Glutamatergic neuron (in vitro differentiated cells): Measurements from ENCODE around the gene ABHD1. TPM values are rescaled to one million over a fixed set of nuclear protein-coding genes. Genes with fewer than 3 reads are reported as not detected.

ENCODE experiments used
- DNase-seq: peaks from one replicate; pipeline ENCODE4 v3.0.0; 2022
- H3K27ac Mint-ChIP-seq: one replicate; pipeline ENCODE4 v1.8.0; 2020; ENCODE audit warnings: mild to moderate bottlenecking, mixed read lengths, inconsistent platforms; ENCODE audit not compliant: unreplicated experiment
- H3K27me3 Mint-ChIP-seq: one replicate; pipeline ENCODE4 v1.8.0; 2020; ENCODE audit warnings: mild to moderate bottlenecking, moderate library complexity, mixed read lengths, inconsistent platforms; ENCODE audit not compliant: unreplicated experiment
- H3K36me3 Mint-ChIP-seq: one replicate; pipeline ENCODE4 v1.8.0; 2020; ENCODE audit warnings: mild to moderate bottlenecking, mixed read lengths, inconsistent platforms; ENCODE audit not compliant: unreplicated experiment
- H3K4me1 Mint-ChIP-seq: one replicate; pipeline ENCODE4 v1.8.0; 2020; ENCODE audit warnings: mild to moderate bottlenecking, low read depth, mixed read lengths, inconsistent platforms; ENCODE audit not compliant: unreplicated experiment
- H3K4me3 Mint-ChIP-seq: one replicate; pipeline ENCODE4 v1.8.0; 2020; ENCODE audit warnings: mild to moderate bottlenecking, mixed read lengths, inconsistent platforms; ENCODE audit not compliant: unreplicated experiment
- H3K9me3 Mint-ChIP-seq: one replicate; pipeline ENCODE4 v1.8.0; 2020; ENCODE audit warnings: mild to moderate bottlenecking, moderate library complexity, mixed read lengths, inconsistent platforms; ENCODE audit not compliant: unreplicated experiment
- CTCF ChIP-seq: fragments of 200-600 bp; sonication (generic); IDR thresholded peaks from one replicate; pipeline ENCODE4 v1.5.0; 2021; ENCODE audit not compliant: partially characterized antibody, unreplicated experiment
- total RNA-seq: library from RNA; stranded (reverse); fragmentation: NEBNext Ultra II Directional; extraction: Animal tissue kit (Norgen Biotek cat#: 25700); gene quantifications from one replicate; pipeline ENCODE4 v1.2.1, GENCODE V29; 2021; ENCODE audit not compliant: unreplicated experiment

The ABHD1 gene
- total RNA-seq, 1 donor from 2014 or later = not detected

- H3K4me3 Mint-ChIP-seq = no peak overlapping the region
- TF ChIP-seq CTCF = no peak
- DNase-seq = no peak
- H3K36me3 Mint-ChIP-seq = no peaks in the 10 kb centered on the region
- no peaks in the 10 kb centered on the region for H3K9me3 Mint-ChIP-seq
- H3K27ac Mint-ChIP-seq = no peak overlapping the region
- no peaks in the 10 kb centered on the region for H3K4me1 Mint-ChIP-seq
- H3K27me3 Mint-ChIP-seq = peaks cover 6% of the 10 kb centered on the region
Observed at GRCh38 chr2:27162151-27163121, 38.8 kb downstream of the ABHD1 start.

- H3K36me3 Mint-ChIP-seq = no peaks in the 10 kb centered on the region
- TF ChIP-seq CTCF = no peak
- DNase-seq = no peak
- H3K9me3 Mint-ChIP-seq = no peaks in the 10 kb centered on the region
- no peak overlapping the region for H3K27ac Mint-ChIP-seq
- H3K27me3 Mint-ChIP-seq = no peaks in the 10 kb centered on the region
- H3K4me3 Mint-ChIP-seq = no peak overlapping the region
- H3K4me1 Mint-ChIP-seq = no peaks in the 10 kb centered on the region
Observed at GRCh38 chr2:27164960-27165763, 41.5 kb downstream of the ABHD1 start.

- TF ChIP-seq CTCF = no peak
- Mint-ChIP-seq H3K9me3 (no peaks in the 10 kb centered on the region), H3K36me3 (no peaks in the 10 kb centered on the region), H3K4me3 (no peak overlapping the region), H3K27me3 (peaks cover 2% of the 10 kb centered on the region), H3K4me1 (no peaks in the 10 kb centered on the region), H3K27ac (no peak overlapping the region)
- no peak for DNase-seq
Observed at GRCh38 chr2:27170581-27171337, 47.1 kb downstream of the ABHD1 start.

GRCh38 chr2:27171351-27171848 is 47.8 kb downstream of the ABHD1 start:
- Mint-ChIP-seq H3K27me3 (peaks cover 2% of the 10 kb centered on the region), H3K4me3 (no peak overlapping the region), H3K27ac (no peak overlapping the region), H3K36me3 (no peaks in the 10 kb centered on the region), H3K4me1 (no peaks in the 10 kb centered on the region), H3K9me3 (no peaks in the 10 kb centered on the region)
- no peak for TF ChIP-seq CTCF
- DNase-seq = no peak
